Measurements from ENCODE around the gene PAX8.

- TF ChIP-seq EZH2phosphoT487 (IDR thresholded peaks at IDR 0.05; ENCODE audit: borderline replicate concordance, low read length) = no peak
- TF ChIP-seq EZH2 (IDR thresholded peaks at IDR 0.05; ENCODE audit: low read length, unreplicated experiment) = no peak
- no peak for TF ChIP-seq CTCF (conservative IDR thresholded peaks at IDR 0.05; ENCODE audit: low read depth, low read length)
Observed at GRCh38 chr2:113208396-113208795, 70.3 kb downstream of the PAX8 start.
